Endothelial cell (in vitro differentiated cells): ENCODE measurements around the gene ANKRD40. TPM values are rescaled to one million over a fixed set of nuclear protein-coding genes. Genes with fewer than 3 reads are reported as not detected.

Experiments used
- DNase-seq: peaks from one replicate; pipeline ENCODE4 v3.0.0; 2021; ENCODE audit warnings: low spot score
- H3K27ac Mint-ChIP-seq: one replicate; pipeline ENCODE4 v1.8.0; 2021; ENCODE audit warnings: mixed read lengths, inconsistent platforms; ENCODE audit not compliant: unreplicated experiment
- H3K27me3 Mint-ChIP-seq: one replicate; pipeline ENCODE4 v1.8.0; 2021; ENCODE audit warnings: mild to moderate bottlenecking, moderate library complexity, mixed read lengths, inconsistent platforms; ENCODE audit not compliant: unreplicated experiment
- H3K36me3 Mint-ChIP-seq: one replicate; pipeline ENCODE4 v1.8.0; 2021; ENCODE audit warnings: mild to moderate bottlenecking, low read depth, mixed read lengths, inconsistent platforms; ENCODE audit not compliant: unreplicated experiment
- H3K4me1 Mint-ChIP-seq: one replicate; pipeline ENCODE4 v1.8.0; 2021; ENCODE audit warnings: mild to moderate bottlenecking, mixed read lengths, inconsistent platforms; ENCODE audit not compliant: unreplicated experiment
- H3K4me3 Mint-ChIP-seq: one replicate; pipeline ENCODE4 v1.8.0; 2021; ENCODE audit warnings: mild to moderate bottlenecking, mixed read lengths, inconsistent platforms; ENCODE audit not compliant: unreplicated experiment
- H3K9me3 Mint-ChIP-seq: one replicate; pipeline ENCODE4 v1.8.0; 2021; ENCODE audit warnings: mixed read lengths, inconsistent platforms; ENCODE audit not compliant: unreplicated experiment
- CTCF ChIP-seq: fragments of 200-600 bp; sonication (generic); IDR thresholded peaks from one replicate; pipeline ENCODE4 v1.5.0; 2021; ENCODE audit warnings: antibody characterized with exemption; ENCODE audit not compliant: unreplicated experiment
- total RNA-seq: library from RNA; stranded (reverse); fragmentation: NEBNext Ultra II Directional; extraction: Animal tissue kit (Norgen Biotek cat#: 25700); gene quantifications from one replicate; pipeline ENCODE4 v1.2.1, GENCODE V29; 2021; ENCODE audit not compliant: unreplicated experiment

ANKRD40 gene
- total RNA-seq, 1 donor from 2014 or later = 37.3 TPM

- H3K36me3 Mint-ChIP-seq = no peaks in the 10 kb centered on the region
- peaks cover 9% of the 10 kb centered on the region for H3K4me1 Mint-ChIP-seq
- H3K27me3 Mint-ChIP-seq = peaks cover 4% of the 10 kb centered on the region
Measured at GRCh38 chr17:50685691-50686493, 21.8 kb downstream of the ANKRD40 start.

GRCh38 chr17:50685334-50685665 lies 22.4 kb downstream of the ANKRD40 start:
- peaks cover 9% of the 10 kb centered on the region for H3K4me1 Mint-ChIP-seq
- no peak for DNase-seq
- no peaks in the 10 kb centered on the region for H3K9me3 Mint-ChIP-seq
- no peak overlapping the region for H3K27ac Mint-ChIP-seq
- H3K27me3 Mint-ChIP-seq = peaks cover 4% of the 10 kb centered on the region
- no peak for TF ChIP-seq CTCF
- no peaks in the 10 kb centered on the region for H3K36me3 Mint-ChIP-seq
- H3K4me3 Mint-ChIP-seq = no peak overlapping the region

More at GRCh38 chr17:50685691-50686493, 21.8 kb downstream of the ANKRD40 start:
- no peak for DNase-seq
- no peaks in the 10 kb centered on the region for H3K9me3 Mint-ChIP-seq
- TF ChIP-seq CTCF = no peak
- H3K4me3 Mint-ChIP-seq = no peak overlapping the region
- H3K27ac Mint-ChIP-seq = no peak overlapping the region

- Mint-ChIP-seq H3K27me3 (peaks cover 4% of the 10 kb centered on the region), H3K27ac (no peak overlapping the region), H3K4me1 (peaks cover 6% of the 10 kb centered on the region), H3K9me3 (no peaks in the 10 kb centered on the region), H3K36me3 (no peaks in the 10 kb centered on the region), H3K4me3 (no peak overlapping the region)
- DNase-seq = no peak
- TF ChIP-seq CTCF = no peak
Measured at GRCh38 chr17:50684612-50685333, 22.9 kb downstream of the ANKRD40 start.

GRCh38 chr17:50684288-50684611 lies 23.5 kb downstream of the ANKRD40 start:
- no peak overlapping the region for H3K4me3 Mint-ChIP-seq
- TF ChIP-seq CTCF = no peak
- H3K4me1 Mint-ChIP-seq = peaks cover 6% of the 10 kb centered on the region
- no peaks in the 10 kb centered on the region for H3K36me3 Mint-ChIP-seq
- no peak overlapping the region for H3K27ac Mint-ChIP-seq
- H3K9me3 Mint-ChIP-seq = no peaks in the 10 kb centered on the region
- peaks cover 4% of the 10 kb centered on the region for H3K27me3 Mint-ChIP-seq
- DNase-seq = no peak
